KG1 (cell line): ENCODE data around the gene HOOK2.
A peak's percentile ranks its signal among the peaks of the same experiment; 100 is the strongest.
"Not testable (repeated sequence)": the region's sequence is repeated elsewhere in the genome, so short reads cannot be mapped to it uniquely, and the experiment has no call there.

Experiments used
- DNase-seq: peaks from one replicate; lab custom pipeline; 2025; lab: John Stamatoyannopoulos, UW

The HOOK2 gene

GRCh38 chr19:12774588-12775555 is at the start of gene HOOK2:
Gene HOOK2, minus strand, starts transcription at chr19:12775552. Its CDS starts 103 bp downstream, at chr19:12775449.
- DNase-seq, result no peak

- DNase-seq, result no peak
Measured at GRCh38 chr19:12821761-12822160, 46.4 kb upstream of the HOOK2 start.

- not testable (repeated sequence) for DNase-seq
Measured at GRCh38 chr19:12817810-12818209, 42.5 kb upstream of the HOOK2 start.

- DNase-seq, result not testable (repeated sequence)
Measured at GRCh38 chr19:12817188-12817587, 41.8 kb upstream of the HOOK2 start.

GRCh38 chr19:12815088-12815487 is 39.7 kb upstream of the HOOK2 start:
- DNase-seq, result no peak

GRCh38 chr19:12806242-12807081 is 31.1 kb upstream of the HOOK2 start, which contains the start of gene RNASEH2A:
Gene RNASEH2A, plus strand, starts transcription at chr19:12806584. Its CDS starts 90 bp downstream, at chr19:12806674.
- DNase-seq, result peak; percentile 59

GRCh38 chr19:12804051-12804450 is 28.7 kb upstream of the HOOK2 start:
- no peak for DNase-seq

- no peak for DNase-seq
Measured at GRCh38 chr19:12802267-12803106, 27.1 kb upstream of the HOOK2 start.

- peak; percentile 37 for DNase-seq
Measured at GRCh38 chr19:12801466-12802266, 26.3 kb upstream of the HOOK2 start, which contains the start of the genes PRDX2 and THSD8. Gene PRDX2, minus strand, starts transcription at chr19:12801800. Its CDS starts 539 bp downstream, at chr19:12801261. Gene THSD8, plus strand, starts transcription at chr19:12802069. Its CDS starts 3 bp downstream, at chr19:12802072.

GRCh38 chr19:12800923-12801465 is 25.6 kb upstream of the HOOK2 start:
- no peak for DNase-seq

GRCh38 chr19:12800466-12800770 is 25.1 kb upstream of the HOOK2 start:
- DNase-seq, result no peak

- no peak for DNase-seq
Measured at GRCh38 chr19:12799742-12800465, 24.6 kb upstream of the HOOK2 start.

- not testable (repeated sequence) for DNase-seq
Measured at GRCh38 chr19:12797607-12798006, 22.3 kb upstream of the HOOK2 start.

- no peak for DNase-seq
Measured at GRCh38 chr19:12797141-12797587, 21.8 kb upstream of the HOOK2 start.

GRCh38 chr19:12796146-12797071 is 21.1 kb upstream of the HOOK2 start:
- DNase-seq, result peak; percentile 79

GRCh38 chr19:12794971-12795381 is 19.6 kb upstream of the HOOK2 start:
- no peak for DNase-seq

GRCh38 chr19:12794196-12794941 is 19.0 kb upstream of the HOOK2 start:
- no peak for DNase-seq
